AG09309 (cell line): ENCODE data around the gene NDFIP2.

Experiments
- DNase-seq: peaks from one replicate; pipeline ENCODE4 v3.0.0-alpha.2; 2010; ENCODE audit warnings: low read depth
- H3K4me3 ChIP-seq: 2 replicates; pipeline ENCODE4 v1.5.1; 2011; ENCODE audit warnings: mild to moderate bottlenecking, low read depth, low read length, moderate library complexity; ENCODE audit not compliant: control insufficient read depth
- CTCF ChIP-seq: IDR thresholded peaks from 2 replicates; pipeline ENCODE4 v1.5.1; 2011; ENCODE audit warnings: mild to moderate bottlenecking, low read depth, low read length, inconsistent platforms; ENCODE audit not compliant: insufficient read depth, control insufficient read depth; ENCODE audit errors: missing control alignments

Gene NDFIP2

GRCh38 chr13:79468819-79469218, 12.1 kb upstream of the NDFIP2 start:
- H3K4me3 ChIP-seq, result no peak overlapping the region
- no peak for TF ChIP-seq CTCF
- no peak for DNase-seq

- no peak overlapping the region for H3K4me3 ChIP-seq
- DNase-seq, result no peak
- no peak for TF ChIP-seq CTCF
Measured at GRCh38 chr13:79469608-79470007, 11.3 kb upstream of the NDFIP2 start.

- no peak for TF ChIP-seq CTCF
Measured at GRCh38 chr13:79470666-79471065, 10.3 kb upstream of the NDFIP2 start.

GRCh38 chr13:79475569-79475968, 5.4 kb upstream of the NDFIP2 start:
- H3K4me3 ChIP-seq, result no peak overlapping the region
- TF ChIP-seq CTCF, result no peak
- no peak for DNase-seq

More at GRCh38 chr13:79470666-79471065, 10.3 kb upstream of the NDFIP2 start:
- no peak for DNase-seq
- no peak overlapping the region for H3K4me3 ChIP-seq

- TF ChIP-seq CTCF, result no peak
- DNase-seq, result no peak
- no peak overlapping the region for H3K4me3 ChIP-seq
Measured at GRCh38 chr13:79477968-79478367, 3.0 kb upstream of the NDFIP2 start.

GRCh38 chr13:79479882-79480281, 1.1 kb upstream of the NDFIP2 start:
- H3K4me3 ChIP-seq, result no peak overlapping the region
- no peak for TF ChIP-seq CTCF
- DNase-seq, result no peak

GRCh38 chr13:79481685-79482052, 714 bp downstream of the NDFIP2 start:
- no peak for TF ChIP-seq CTCF
- peak overlapping the region; percentile 98 for H3K4me3 ChIP-seq
- no peak for DNase-seq
